ENCODE results near the gene SRMS.

SRMS gene

GRCh38 chr20:63501818-63502670 is 45.5 kb downstream of the SRMS start:
- no peak for DNase-seq (ENCODE audit: low read depth)

GRCh38 chr20:63500902-63501817 is 46.4 kb downstream of the SRMS start:
- DNase-seq (ENCODE audit: low read depth): no peak

- no peak for DNase-seq (ENCODE audit: low read depth)
These were observed 47.2 kb downstream of the SRMS start for GRCh38 chr20:63500151-63500901.

- no peak for DNase-seq (ENCODE audit: low read depth)
These were observed 48.1 kb downstream of the SRMS start for GRCh38 chr20:63499338-63499969.

GRCh38 chr20:63498960-63499337 is 48.6 kb downstream of the SRMS start, which contains the start of gene EEF1A2:
Gene EEF1A2, minus strand, starts transcription at chr20:63499083. Its CDS starts 1,320 bp downstream, at chr20:63497763.
- DNase-seq (ENCODE audit: low read depth): no peak

- DNase-seq (ENCODE audit: low read depth): no peak
These were observed 49.3 kb downstream of the SRMS start for GRCh38 chr20:63497946-63498935.

- DNase-seq (ENCODE audit: low read depth): no peak
These were observed 50.2 kb downstream of the SRMS start for GRCh38 chr20:63497138-63497945.

- DNase-seq (ENCODE audit: low read depth): no peak
These were observed 50.9 kb downstream of the SRMS start for GRCh38 chr20:63496596-63497120.

- DNase-seq (ENCODE audit: low read depth): peak; percentile 70
These were observed 51.6 kb downstream of the SRMS start for GRCh38 chr20:63495741-63496595.

GRCh38 chr20:63495167-63495720 is 52.3 kb downstream of the SRMS start:
- no peak for DNase-seq (ENCODE audit: low read depth)

- DNase-seq (ENCODE audit: low read depth): no peak
These were observed 53.0 kb downstream of the SRMS start for GRCh38 chr20:63494420-63495166.

- no peak for DNase-seq (ENCODE audit: low read depth)
These were observed 53.5 kb downstream of the SRMS start for GRCh38 chr20:63494084-63494419.

- DNase-seq (ENCODE audit: low read depth): no peak
These were observed 54.0 kb downstream of the SRMS start for GRCh38 chr20:63493563-63494020.

- DNase-seq (ENCODE audit: low read depth): no peak
These were observed 54.6 kb downstream of the SRMS start for GRCh38 chr20:63492982-63493381.

GRCh38 chr20:63492518-63492917 is 55.0 kb downstream of the SRMS start:
- DNase-seq (ENCODE audit: low read depth): no peak

GRCh38 chr20:63491635-63492230 is 55.8 kb downstream of the SRMS start:
- no peak for DNase-seq (ENCODE audit: low read depth)

- no peak for DNase-seq (ENCODE audit: low read depth)
These were observed 56.5 kb downstream of the SRMS start for GRCh38 chr20:63491078-63491477.
